Stomach (tissue), 4 donors: Measurements from ENCODE around the gene CCNK.

Experiments used
- POLR2A ChIP-seq, 4 donors: fragments of 450-650 bp; IDR thresholded peaks; one replicate each; pipeline ENCODE4 v1.6.1; 2016; ENCODE audit warnings: antibody characterized with exemption in 4 of 4, control low read depth in 2 of 4, mild to moderate bottlenecking in 1 of 4, moderate library complexity in 1 of 4
- POLR2AphosphoS5 ChIP-seq, 3 donors: sonication (generic); formaldehyde crosslinking; IDR thresholded peaks; one replicate each; pipeline ENCODE4 v1.6.1; 2016; ENCODE audit warnings: antibody characterized with exemption in 3 of 3
- TF ChIP-seq, protein P1 (sequence below), 7 experiments: fragments of 450-650 bp in 4 of 7; fragments of 200-600 bp in 3 of 7; sonication (generic) in 3 of 7; IDR thresholded peaks; one replicate each; pipeline ENCODE4 v1.5.1; 2016 to 2019; ENCODE audit warnings: antibody characterized with exemption in 7 of 7, control low read depth in 2 of 7, mild to moderate bottlenecking in 1 of 7

DNA sequence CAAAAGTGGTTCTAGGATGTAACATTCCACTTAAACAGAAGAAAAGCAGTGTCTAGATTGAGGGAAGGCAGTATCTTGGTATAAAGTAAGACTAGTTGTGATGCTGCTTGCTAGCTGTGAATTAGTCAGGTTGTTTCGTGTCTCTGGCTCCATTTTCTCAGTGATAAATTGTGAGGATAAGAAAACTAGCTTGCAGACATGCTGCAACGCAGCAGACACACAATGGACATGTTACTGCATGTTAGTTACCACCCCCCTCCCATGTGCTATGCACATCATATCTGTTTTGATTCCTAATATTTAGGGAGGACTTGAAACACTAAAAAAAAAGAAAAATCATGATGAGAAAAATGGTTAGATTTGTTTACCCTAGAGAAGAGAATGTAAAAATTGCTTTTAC is 2.9 kb downstream of the CCNK start:
- TF ChIP-seq, protein P1, sequence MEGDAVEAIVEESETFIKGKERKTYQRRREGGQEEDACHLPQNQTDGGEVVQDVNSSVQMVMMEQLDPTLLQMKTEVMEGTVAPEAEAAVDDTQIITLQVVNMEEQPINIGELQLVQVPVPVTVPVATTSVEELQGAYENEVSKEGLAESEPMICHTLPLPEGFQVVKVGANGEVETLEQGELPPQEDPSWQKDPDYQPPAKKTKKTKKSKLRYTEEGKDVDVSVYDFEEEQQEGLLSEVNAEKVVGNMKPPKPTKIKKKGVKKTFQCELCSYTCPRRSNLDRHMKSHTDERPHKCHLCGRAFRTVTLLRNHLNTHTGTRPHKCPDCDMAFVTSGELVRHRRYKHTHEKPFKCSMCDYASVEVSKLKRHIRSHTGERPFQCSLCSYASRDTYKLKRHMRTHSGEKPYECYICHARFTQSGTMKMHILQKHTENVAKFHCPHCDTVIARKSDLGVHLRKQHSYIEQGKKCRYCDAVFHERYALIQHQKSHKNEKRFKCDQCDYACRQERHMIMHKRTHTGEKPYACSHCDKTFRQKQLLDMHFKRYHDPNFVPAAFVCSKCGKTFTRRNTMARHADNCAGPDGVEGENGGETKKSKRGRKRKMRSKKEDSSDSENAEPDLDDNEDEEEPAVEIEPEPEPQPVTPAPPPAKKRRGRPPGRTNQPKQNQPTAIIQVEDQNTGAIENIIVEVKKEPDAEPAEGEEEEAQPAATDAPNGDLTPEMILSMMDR (IDR thresholded peaks at IDR 0.05), result no peak
- TF ChIP-seq POLR2A (IDR thresholded peaks at IDR 0.05) (no peak), POLR2AphosphoS5 (IDR thresholded peaks at IDR 0.05) (no peak)
